Fibroblast of skin of abdomen (primary cell): ENCODE data around the gene RHCE. TPM values are rescaled to one million over a fixed set of nuclear protein-coding genes. Genes with fewer than 3 reads are reported as not detected.
"Not testable (repeated sequence)": the region's sequence is repeated elsewhere in the genome, so short reads cannot be mapped to it uniquely, and the experiment has no call there.

ENCODE experiments used
- DNase-seq: peaks from one replicate; pipeline ENCODE4 v3.0.0-alpha.2; 2013
- polyA plus RNA-seq, 2 experiments: library from polyadenylated mRNA; unstranded; fragments of 120-200 nt; gene quantifications; one replicate each; pipeline ENCODE4 v1.2.1, GENCODE V29; 2013; ENCODE audit not compliant: insufficient read length in 2 of 2

RHCE gene
- polyA plus RNA-seq (2013, experiment 1 of 2; ENCODE audit: insufficient read length) = 1.3 TPM
- polyA plus RNA-seq (2013, experiment 2 of 2; ENCODE audit: insufficient read length) = 1.5 TPM

- not testable (repeated sequence) for DNase-seq
These were observed at the start of gene RHCE for GRCh38 chr1:25420715-25421114. Gene RHCE, minus strand, starts transcription at chr1:25420825. Its CDS starts 39 bp downstream, at chr1:25420786.

GRCh38 chr1:25469177-25469576, 48.6 kb upstream of the RHCE start:
- peak; percentile 55 for DNase-seq

GRCh38 chr1:25468033-25468432, 47.4 kb upstream of the RHCE start:
- DNase-seq = peak; percentile 23

- DNase-seq = no peak
These were observed 47.0 kb upstream of the RHCE start for GRCh38 chr1:25467616-25468015.

- no peak for DNase-seq
These were observed 46.6 kb upstream of the RHCE start for GRCh38 chr1:25467193-25467592.

- DNase-seq = no peak
These were observed 42.1 kb upstream of the RHCE start for GRCh38 chr1:25462732-25463131.

GRCh38 chr1:25461849-25462248, 41.2 kb upstream of the RHCE start:
- no peak for DNase-seq

- DNase-seq = not testable (repeated sequence)
These were observed 40.2 kb upstream of the RHCE start for GRCh38 chr1:25460816-25461215.

- DNase-seq = no peak
These were observed 39.4 kb upstream of the RHCE start for GRCh38 chr1:25460020-25460419.

- DNase-seq = peak; percentile 46
These were observed 38.1 kb upstream of the RHCE start for GRCh38 chr1:25458541-25459298.

GRCh38 chr1:25456502-25456901, 35.9 kb upstream of the RHCE start:
- DNase-seq = no peak

- DNase-seq = no peak
These were observed 31.3 kb upstream of the RHCE start for GRCh38 chr1:25451908-25452307.

- no peak for DNase-seq
These were observed 30.3 kb upstream of the RHCE start for GRCh38 chr1:25450891-25451290.

- peak; percentile 24 for DNase-seq
These were observed 26.9 kb upstream of the RHCE start for GRCh38 chr1:25447547-25447946.

- DNase-seq = peak; percentile 61
These were observed 25.4 kb upstream of the RHCE start for GRCh38 chr1:25445993-25446538.

- not testable (repeated sequence) for DNase-seq
These were observed 24.0 kb upstream of the RHCE start for GRCh38 chr1:25444604-25445003.

- DNase-seq = no peak
These were observed 22.5 kb upstream of the RHCE start for GRCh38 chr1:25443030-25443699.

- peak; percentile 38 for DNase-seq
These were observed 21.6 kb upstream of the RHCE start for GRCh38 chr1:25442178-25442577.

- DNase-seq = no peak
These were observed 18.7 kb upstream of the RHCE start for GRCh38 chr1:25439287-25439686.

GRCh38 chr1:25437672-25438071, 17.0 kb upstream of the RHCE start:
- no peak for DNase-seq

- no peak for DNase-seq
These were observed 14.9 kb upstream of the RHCE start for GRCh38 chr1:25435397-25436108.

GRCh38 chr1:25433389-25434186, 13.0 kb upstream of the RHCE start:
- DNase-seq = no peak
